OCI-LY1 (cell line): Measurements from ENCODE around the gene NAV2.

Experiments used
- H2AFZ ChIP-seq: fragments of 200-600 bp; sonication (generic), shearing (Covaris generic); 2 replicates; pipeline ENCODE4 v1.6.0; 2014; ENCODE audit warnings: antibody characterized with exemption, mild to moderate bottlenecking, low read length
- H3F3A ChIP-seq: fragments of 200-600 bp; sonication (generic), shearing (Covaris generic); 2 replicates; pipeline ENCODE4 v1.6.0; 2014; ENCODE audit warnings: mild to moderate bottlenecking, antibody characterized with exemption, low read length, moderate library complexity; ENCODE audit not compliant: insufficient read depth
- H3K27ac ChIP-seq: fragments of 200-600 bp; sonication (generic); 2 replicates; pipeline ENCODE4 v1.5.1; 2014; ENCODE audit warnings: low read length, mixed run types, mild to moderate bottlenecking, low read depth; ENCODE audit not compliant: poor library complexity, severe bottlenecking
- H3K27me3 ChIP-seq: fragments of 200-600 bp; sonication (generic); 2 replicates; pipeline ENCODE4 v1.6.0; 2014; ENCODE audit warnings: antibody characterized with exemption, mild to moderate bottlenecking, low read length, moderate library complexity; ENCODE audit not compliant: insufficient read depth
- H3K36me3 ChIP-seq: fragments of 200-600 bp; sonication (generic); 2 replicates; pipeline ENCODE4 v1.6.1; 2014; ENCODE audit warnings: mild to moderate bottlenecking, antibody characterized with exemption, low read length, moderate library complexity, mixed read lengths; ENCODE audit not compliant: insufficient read depth
- H3K4me1 ChIP-seq: fragments of 200-600 bp; sonication (generic); 2 replicates; pipeline ENCODE4 v1.5.1; 2014; ENCODE audit warnings: mild to moderate bottlenecking, low read length, moderate library complexity; ENCODE audit not compliant: insufficient read depth, severe bottlenecking
- H3K4me2 ChIP-seq: fragments of 200-600 bp; sonication (generic), shearing (Covaris generic); 2 replicates; pipeline ENCODE4 v1.6.1; 2014; ENCODE audit warnings: low read length
- H3K4me3 ChIP-seq: fragments of 200-600 bp; sonication (generic); 2 replicates; pipeline ENCODE4 v1.5.1; 2014; ENCODE audit warnings: low read length, low read depth, mild to moderate bottlenecking, mixed read lengths; ENCODE audit not compliant: poor library complexity, severe bottlenecking
- H3K79me2 ChIP-seq: fragments of 200-600 bp; shearing (Covaris generic); 2 replicates; pipeline ENCODE4 v1.6.1; 2016; ENCODE audit warnings: mixed run types, low read length, mixed read lengths; ENCODE audit not compliant: insufficient read depth
- H3K9ac ChIP-seq: fragments of 200-600 bp; sonication (generic), shearing (Covaris generic); 2 replicates; pipeline ENCODE4 v1.6.1; 2014; ENCODE audit warnings: mild to moderate bottlenecking, low read length, mixed read lengths
- H3K9me2 ChIP-seq: fragments of 200-600 bp; sonication (generic), shearing (Covaris generic); 2 replicates; pipeline ENCODE4 v1.6.1; 2014; ENCODE audit warnings: low read depth, mild to moderate bottlenecking, low read length, mixed read lengths
- H3K9me3 ChIP-seq: fragments of 200-600 bp; shearing (Covaris generic); 2 replicates; pipeline ENCODE4 v1.6.1; 2014; ENCODE audit warnings: low read length, mixed read lengths
- H4K20me1 ChIP-seq: fragments of 200-600 bp; sonication (generic), shearing (Covaris generic); 2 replicates; pipeline ENCODE4 v1.6.0; 2016; ENCODE audit warnings: mild to moderate bottlenecking, low read length; ENCODE audit not compliant: insufficient read depth
- CTCF ChIP-seq: fragments of 200-600 bp; sonication (generic), shearing (Covaris generic); IDR thresholded peaks from 2 replicates; pipeline ENCODE4 v1.5.1; 2017; ENCODE audit warnings: mild to moderate bottlenecking, antibody characterized with exemption, low read length, moderate library complexity, mixed read lengths
- EZH2 ChIP-seq: fragments of 200-600 bp; sonication (generic), shearing (Covaris generic); IDR thresholded peaks from 2 replicates; pipeline ENCODE4 v1.8.0; 2017; ENCODE audit warnings: borderline replicate concordance, mixed run types, mild to moderate bottlenecking, antibody characterized with exemption, low read length, moderate library complexity, mixed read lengths

The NAV2 gene

DNA sequence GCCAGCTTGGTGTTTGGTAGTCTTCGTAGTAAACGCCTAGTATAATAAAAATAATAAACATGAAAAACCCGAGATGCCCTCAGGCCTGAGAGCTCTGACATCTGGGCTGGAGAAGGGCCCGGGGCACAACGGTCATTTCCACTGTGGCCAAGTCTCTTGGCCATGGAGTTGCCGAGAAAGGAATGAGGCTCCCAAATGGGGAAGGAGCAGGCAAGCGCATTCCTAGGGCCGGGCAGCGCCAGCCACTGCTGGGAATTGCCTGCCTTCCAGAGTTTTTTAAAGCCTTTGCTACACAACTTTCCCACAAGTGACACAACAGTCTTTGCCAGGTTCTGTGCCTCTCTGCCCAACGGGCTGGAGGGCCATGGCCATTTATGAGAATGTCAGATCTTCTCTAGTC, 103.4 kb downstream of the NAV2 start:
- Histone ChIP-seq H3K4me2 (no peak overlapping the region), H4K20me1 (no peaks in the 10 kb centered on the region), H3K79me2 (no peaks in the 10 kb centered on the region), H3K36me3 (no peaks in the 10 kb centered on the region), H3K4me3 (no peak overlapping the region), H3F3A (no peaks in the 10 kb centered on the region), H3K9me2 (no peaks in the 10 kb centered on the region), H2AFZ (no peak overlapping the region), H3K9ac (no peak overlapping the region), H3K9me3 (no peaks in the 10 kb centered on the region), H3K27me3 (no peaks in the 10 kb centered on the region), H3K27ac (no peak overlapping the region), H3K4me1 (no peaks in the 10 kb centered on the region)
- TF ChIP-seq CTCF = no peak
- no peak for TF ChIP-seq EZH2

DNA sequence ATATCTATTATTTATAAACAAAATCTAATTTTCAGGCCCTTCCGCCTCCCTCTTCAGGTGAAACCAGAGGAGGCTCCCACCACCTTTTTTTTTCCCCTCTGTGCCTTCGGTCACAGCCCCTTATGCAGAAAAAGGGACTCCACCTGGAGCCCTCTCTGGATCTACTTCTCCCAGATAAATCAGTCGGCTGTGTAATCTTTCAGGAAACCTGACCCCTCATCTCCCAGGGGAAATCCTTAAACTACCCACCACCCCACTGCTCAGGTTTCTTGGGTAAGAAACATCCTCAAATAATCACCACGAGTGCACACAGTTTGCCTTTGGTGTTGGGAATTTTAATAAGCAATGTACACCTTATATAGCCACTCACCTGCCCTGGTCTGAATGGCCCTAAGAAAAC, 104.2 kb downstream of the NAV2 start:
- no peaks in the 10 kb centered on the region for H3K79me2 ChIP-seq
- TF ChIP-seq CTCF (no peak), EZH2 (no peak)
- no peak overlapping the region for H3K4me2 ChIP-seq
- H3K27ac ChIP-seq = no peak overlapping the region
- no peaks in the 10 kb centered on the region for H3K27me3 ChIP-seq
- H2AFZ ChIP-seq = no peak overlapping the region
- no peak overlapping the region for H3K4me3 ChIP-seq
- H4K20me1 ChIP-seq = no peaks in the 10 kb centered on the region
- H3K9ac ChIP-seq = no peak overlapping the region
- no peaks in the 10 kb centered on the region for H3K9me3 ChIP-seq
- H3F3A ChIP-seq = no peaks in the 10 kb centered on the region
- H3K36me3 ChIP-seq = no peaks in the 10 kb centered on the region
- H3K4me1 ChIP-seq = no peaks in the 10 kb centered on the region
- no peaks in the 10 kb centered on the region for H3K9me2 ChIP-seq

DNA sequence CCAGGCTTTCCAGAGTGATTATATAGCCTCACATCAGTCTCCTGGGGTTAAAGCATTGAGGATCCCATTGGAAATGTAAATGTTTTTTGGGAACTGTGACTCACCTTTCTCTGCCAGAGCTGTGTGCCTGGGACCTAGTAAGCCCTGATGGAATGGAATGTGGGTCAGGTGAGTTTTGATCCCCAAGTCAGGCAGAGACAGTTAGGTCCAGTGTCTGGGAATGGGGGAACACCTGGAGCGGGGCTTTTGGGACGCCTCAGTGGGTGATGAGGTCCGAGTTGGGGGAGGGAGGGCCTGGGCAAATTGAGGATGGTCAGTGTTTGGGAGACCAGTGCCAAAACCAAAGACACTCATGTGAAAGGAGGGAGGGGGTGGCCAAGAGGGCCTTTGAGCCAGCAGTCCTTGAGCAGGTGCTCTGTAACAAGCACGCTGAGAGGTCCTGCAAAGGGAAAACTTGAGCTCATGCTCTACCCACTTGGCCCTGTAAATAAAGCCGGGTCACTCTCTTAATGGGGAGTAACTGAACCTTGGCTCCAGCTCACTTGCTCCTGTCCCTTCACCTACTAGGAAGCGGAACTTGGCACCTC, 104.7 kb downstream of the NAV2 start:
- Histone ChIP-seq H3K4me2 (no peak overlapping the region), H2AFZ (no peak overlapping the region), H3K9ac (no peak overlapping the region), H4K20me1 (no peaks in the 10 kb centered on the region), H3K27ac (no peak overlapping the region), H3K79me2 (no peaks in the 10 kb centered on the region), H3K9me2 (no peaks in the 10 kb centered on the region), H3K9me3 (no peaks in the 10 kb centered on the region), H3K4me3 (no peak overlapping the region), H3K27me3 (no peaks in the 10 kb centered on the region), H3K36me3 (no peaks in the 10 kb centered on the region), H3K4me1 (no peaks in the 10 kb centered on the region), H3F3A (no peaks in the 10 kb centered on the region)
- TF ChIP-seq CTCF = no peak
- no peak for TF ChIP-seq EZH2
